Mucosa of rectum (tissue), 2 donors: ENCODE results near the gene MARS1.

Experiments
- H3K27ac ChIP-seq, 2 donors: one replicate each; pipeline ENCODE4 v1.7.0; 2013; ENCODE audit warnings: inconsistent platforms in 2 of 2, low read depth in 2 of 2, low read length in 2 of 2
- H3K27me3 ChIP-seq, 2 donors: one replicate each; pipeline ENCODE4 v1.7.0; 2013; ENCODE audit warnings: low read length in 2 of 2; ENCODE audit not compliant: control insufficient read depth in 2 of 2, insufficient read depth in 2 of 2
- H3K36me3 ChIP-seq, 2 donors: one replicate each; pipeline ENCODE4 v1.7.0; 2013; ENCODE audit warnings: low read length in 2 of 2; ENCODE audit not compliant: control insufficient read depth in 2 of 2, insufficient read depth in 2 of 2
- H3K4me1 ChIP-seq, 2 donors: one replicate each; pipeline ENCODE4 v1.7.0; 2013; ENCODE audit warnings: low read length in 2 of 2, mild to moderate bottlenecking in 1 of 2; ENCODE audit not compliant: control insufficient read depth in 2 of 2, insufficient read depth in 2 of 2
- H3K4me3 ChIP-seq, 2 donors: one replicate each; pipeline ENCODE4 v1.7.0; 2013; ENCODE audit warnings: low read length in 2 of 2
- H3K9ac ChIP-seq, 2 donors: one replicate each; pipeline ENCODE4 v1.7.0; 2013; ENCODE audit warnings: low read length in 2 of 2, low read depth in 1 of 2, mild to moderate bottlenecking in 1 of 2
- H3K9me3 ChIP-seq, 2 donors: one replicate each; pipeline ENCODE4 v1.7.0; 2013; ENCODE audit warnings: low read length in 2 of 2; ENCODE audit not compliant: control insufficient read depth in 2 of 2
- donor health status: healthy.
- donor health status: Normal muscosa, but diverticular disease.

Gene MARS1

DNA sequence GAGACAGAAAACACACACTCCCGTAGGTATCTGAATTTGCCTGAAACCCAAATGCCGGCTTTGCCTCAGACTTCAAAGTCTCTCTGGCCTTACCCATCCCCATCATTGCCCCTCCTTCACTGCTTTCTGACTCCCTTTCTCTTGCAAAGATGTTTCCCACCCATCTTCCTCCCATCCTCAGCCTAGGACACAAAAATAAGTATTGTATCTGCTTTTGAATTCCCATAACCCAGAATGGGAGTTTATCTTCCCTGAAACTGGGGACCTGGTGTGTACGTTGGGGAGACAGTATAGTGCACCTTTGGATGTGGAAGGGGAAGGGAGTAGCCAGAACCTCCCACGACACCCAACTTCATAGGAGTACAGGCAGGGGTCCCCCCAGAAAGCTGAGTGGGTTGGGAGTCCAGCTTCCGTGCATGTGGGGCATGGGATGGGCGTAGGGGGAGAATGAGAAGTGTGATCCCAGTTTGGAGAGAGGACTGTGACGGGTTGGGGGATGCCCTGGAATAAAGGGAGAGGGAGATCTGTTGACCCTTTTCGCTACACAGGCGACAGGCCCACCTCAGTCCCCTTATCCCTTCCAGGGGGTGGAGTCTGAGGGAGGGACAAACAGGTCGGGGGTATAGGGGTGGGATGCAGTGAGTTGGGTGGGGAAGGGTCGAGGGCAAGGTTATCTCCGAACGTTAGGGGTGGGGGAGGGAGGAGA lies 61.5 kb downstream of the MARS1 start:
- Histone ChIP-seq H3K27me3 (peaks cover 20 to 26% of the 10 kb centered on the region in 2 donors), H3K9me3 (no peaks in the 10 kb centered on the region), H3K9ac (no peak overlapping the region), H3K27ac (no peak overlapping the region), H3K4me3 (peak overlapping the region; percentile 43 to 63), H3K36me3 (no peaks in the 10 kb centered on the region), H3K4me1 (peaks cover 12 to 18% of the 10 kb centered on the region in 2 donors)

DNA sequence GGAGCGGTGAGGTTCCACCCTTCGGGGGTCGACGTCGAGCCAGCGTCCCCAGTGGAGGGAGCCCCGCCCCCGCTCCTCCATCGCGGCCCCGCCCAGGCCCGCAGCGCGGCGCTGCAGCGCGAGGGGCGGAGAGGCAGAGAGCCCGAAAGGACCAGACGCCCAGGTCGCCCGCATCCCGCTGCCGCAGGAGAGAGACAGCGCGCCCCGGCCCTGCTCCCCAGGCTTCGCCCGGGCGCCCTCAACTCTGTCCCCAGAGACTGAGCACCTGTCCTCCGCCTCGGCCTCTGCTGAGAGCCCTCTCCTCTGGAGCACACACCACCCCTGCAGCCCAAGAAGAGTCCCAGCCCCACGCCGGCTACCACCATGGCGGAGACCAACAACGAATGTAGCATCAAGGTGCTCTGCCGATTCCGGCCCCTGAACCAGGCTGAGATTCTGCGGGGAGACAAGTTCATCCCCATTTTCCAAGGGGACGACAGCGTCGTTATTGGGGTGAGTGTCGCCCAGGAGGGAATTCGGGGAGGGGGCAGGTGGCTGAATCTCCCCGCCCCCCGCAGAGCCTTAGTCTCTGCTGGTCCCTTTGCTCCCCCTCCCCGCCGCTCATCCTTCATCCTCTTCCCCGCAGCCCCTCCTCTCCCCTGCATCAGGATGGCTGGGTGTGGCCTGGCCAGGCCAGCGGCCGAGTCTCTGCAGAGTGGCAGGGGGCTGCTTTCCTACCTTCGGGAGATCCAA lies 62.2 kb downstream of the MARS1 start, which contains the start of gene KIF5A:
KIF5A (plus strand) TSS at position 136 of the 732 bp plus-strand sequence; CDS start at position 364, 228 bp downstream.
- H3K9me3 ChIP-seq, result no peaks in the 10 kb centered on the region
- no peak within 1 kb of the TSS for H3K27ac ChIP-seq
- peaks cover 20 to 26% of the 10 kb centered on the region in 2 donors for H3K27me3 ChIP-seq
- peaks cover 12 to 14% of the 10 kb centered on the region in 2 donors for H3K4me1 ChIP-seq
- no peaks in the 10 kb centered on the region for H3K36me3 ChIP-seq
- H3K4me3 ChIP-seq, result peak within 1 kb of the TSS; percentile 43 to 63
- peak within 1 kb of the TSS in 1 of 2 donors; percentile 63 for H3K9ac ChIP-seq

DNA sequence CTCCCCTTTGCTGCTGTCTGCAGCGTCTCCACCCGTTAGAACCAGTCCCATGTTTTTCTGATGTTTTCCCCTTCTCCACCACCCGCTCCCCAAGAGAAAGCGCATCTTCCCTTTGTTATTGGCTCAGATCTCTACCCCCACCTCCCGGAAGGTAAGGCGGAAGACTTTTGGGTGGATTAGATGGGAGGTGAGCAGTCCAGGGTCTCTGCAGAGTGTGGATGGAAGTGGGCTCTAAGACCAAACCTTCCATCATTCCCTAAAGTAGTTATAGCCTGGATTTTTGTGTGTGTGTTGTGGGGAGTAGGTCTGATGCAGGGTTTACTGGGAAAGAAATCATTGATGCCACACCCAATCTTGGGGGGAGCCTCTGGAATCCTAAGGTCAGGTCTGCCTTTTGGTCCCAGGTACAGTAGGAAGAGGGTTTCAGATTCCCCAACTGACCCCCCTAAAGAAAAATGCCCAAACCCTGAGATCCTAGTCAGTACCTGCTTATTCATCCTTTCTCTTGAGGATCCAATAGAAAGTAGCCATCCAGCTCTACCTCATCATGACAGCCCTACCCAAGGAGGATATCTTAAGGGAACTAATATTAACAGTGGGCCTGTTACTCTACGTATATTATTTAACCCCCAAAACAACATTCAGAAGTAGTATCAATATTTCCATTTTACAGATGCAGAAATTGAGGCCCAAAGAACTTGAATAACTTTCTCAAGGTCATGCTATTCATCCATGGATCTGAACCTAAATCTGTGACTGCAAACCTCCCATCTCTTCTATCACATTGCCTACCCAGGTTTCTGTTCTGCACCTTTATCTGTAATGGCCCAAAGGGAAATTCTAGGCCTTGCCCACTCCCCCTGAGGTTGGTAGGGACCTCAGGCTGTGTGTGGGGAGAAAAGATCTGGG lies 63.0 kb downstream of the MARS1 start:
- Histone ChIP-seq H3K27me3 (peaks cover 20 to 26% of the 10 kb centered on the region in 2 donors), H3K9me3 (no peaks in the 10 kb centered on the region), H3K9ac (peak overlapping the region in 1 of 2 donors; percentile 28), H3K4me1 (peaks cover 6 to 9% of the 10 kb centered on the region in 2 donors), H3K27ac (no peak overlapping the region), H3K36me3 (no peaks in the 10 kb centered on the region), H3K4me3 (no peak overlapping the region)

DNA sequence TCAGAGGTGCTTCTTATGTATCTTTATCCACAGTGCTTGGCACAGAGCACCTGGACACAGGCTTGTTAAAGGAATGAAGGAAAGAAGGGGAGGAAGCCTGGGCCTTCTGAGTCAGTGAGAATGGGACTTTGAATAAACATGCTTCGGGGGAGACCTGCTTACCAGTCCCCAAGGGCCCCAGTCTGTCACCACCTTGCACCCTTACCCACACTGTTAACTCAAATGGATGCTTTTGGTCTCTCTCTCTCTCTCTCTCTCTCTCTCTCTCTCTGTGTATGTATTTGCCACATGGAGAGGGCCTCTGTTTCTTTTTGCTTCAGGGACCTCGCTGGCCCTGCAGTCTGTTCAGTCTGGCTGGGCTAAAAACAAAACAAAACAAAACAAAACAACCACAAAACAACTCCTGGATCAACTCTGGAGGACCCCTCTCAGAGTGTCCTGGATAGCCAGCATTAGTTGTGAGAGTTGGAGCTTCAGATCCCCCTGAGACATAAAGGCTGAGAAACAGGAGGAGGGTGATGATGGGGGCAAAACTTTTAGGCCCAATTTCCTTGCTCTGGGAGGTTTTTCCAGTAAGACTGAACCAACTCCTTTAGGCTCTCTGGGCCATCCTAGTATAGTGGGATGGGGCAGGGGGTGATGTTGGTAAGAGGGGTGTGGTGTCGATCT lies 63.9 kb downstream of the MARS1 start:
- H3K9me3 ChIP-seq, result no peaks in the 10 kb centered on the region
- no peaks in the 10 kb centered on the region for H3K36me3 ChIP-seq
- no peak overlapping the region for H3K4me3 ChIP-seq
- no peak overlapping the region for H3K27ac ChIP-seq
- peaks cover 0 to 3% of the 10 kb centered on the region in 2 donors for H3K4me1 ChIP-seq
- no peak overlapping the region for H3K9ac ChIP-seq
- H3K27me3 ChIP-seq, result peaks cover 20 to 26% of the 10 kb centered on the region in 2 donors

DNA sequence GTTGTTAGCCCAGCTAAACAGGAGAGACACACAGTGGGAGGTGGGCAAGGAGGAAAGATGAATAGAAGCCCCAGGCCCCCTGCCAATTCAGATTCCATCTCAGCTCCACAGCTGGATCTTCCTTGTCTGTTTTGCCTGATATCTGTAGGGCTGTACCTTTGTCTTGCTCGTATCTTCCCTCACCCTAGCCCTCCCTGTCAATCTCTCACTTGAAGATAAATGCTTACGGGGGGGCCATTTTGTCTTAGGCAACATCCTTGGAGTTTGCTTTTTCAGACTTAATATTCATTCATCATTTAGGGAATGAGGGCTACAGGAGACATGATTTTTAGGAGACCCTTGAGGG lies 64.4 kb downstream of the MARS1 start:
- Histone ChIP-seq H3K9me3 (no peaks in the 10 kb centered on the region), H3K27me3 (peaks cover 20 to 26% of the 10 kb centered on the region in 2 donors), H3K36me3 (no peaks in the 10 kb centered on the region), H3K9ac (no peak overlapping the region), H3K4me1 (peaks cover 0 to 2% of the 10 kb centered on the region in 2 donors), H3K27ac (no peak overlapping the region), H3K4me3 (no peak overlapping the region)

DNA sequence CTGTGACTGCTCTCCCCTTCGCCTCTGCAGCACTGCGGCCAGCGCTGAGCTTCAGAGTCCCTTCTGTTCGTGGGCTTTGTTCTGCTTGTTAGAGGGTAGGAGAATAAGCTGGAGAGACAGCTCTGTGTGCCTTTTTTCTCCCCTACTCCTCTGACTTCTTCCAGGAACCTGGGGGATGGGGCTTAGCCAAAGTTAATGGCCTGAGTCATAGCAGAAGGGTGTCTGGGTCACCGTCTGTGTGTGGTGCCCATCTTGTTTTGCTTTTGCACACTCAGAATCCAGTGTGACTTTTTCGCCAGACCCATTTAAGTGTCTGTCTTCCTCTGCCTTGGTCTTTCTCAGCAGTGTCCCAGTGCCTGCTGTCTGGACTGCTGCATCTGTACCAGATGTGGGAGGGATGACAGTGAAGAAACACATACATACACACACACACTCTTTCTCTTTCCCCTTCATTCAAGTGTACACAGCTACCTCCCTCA lies 65.0 kb downstream of the MARS1 start:
- H3K36me3 ChIP-seq, result no peaks in the 10 kb centered on the region

DNA sequence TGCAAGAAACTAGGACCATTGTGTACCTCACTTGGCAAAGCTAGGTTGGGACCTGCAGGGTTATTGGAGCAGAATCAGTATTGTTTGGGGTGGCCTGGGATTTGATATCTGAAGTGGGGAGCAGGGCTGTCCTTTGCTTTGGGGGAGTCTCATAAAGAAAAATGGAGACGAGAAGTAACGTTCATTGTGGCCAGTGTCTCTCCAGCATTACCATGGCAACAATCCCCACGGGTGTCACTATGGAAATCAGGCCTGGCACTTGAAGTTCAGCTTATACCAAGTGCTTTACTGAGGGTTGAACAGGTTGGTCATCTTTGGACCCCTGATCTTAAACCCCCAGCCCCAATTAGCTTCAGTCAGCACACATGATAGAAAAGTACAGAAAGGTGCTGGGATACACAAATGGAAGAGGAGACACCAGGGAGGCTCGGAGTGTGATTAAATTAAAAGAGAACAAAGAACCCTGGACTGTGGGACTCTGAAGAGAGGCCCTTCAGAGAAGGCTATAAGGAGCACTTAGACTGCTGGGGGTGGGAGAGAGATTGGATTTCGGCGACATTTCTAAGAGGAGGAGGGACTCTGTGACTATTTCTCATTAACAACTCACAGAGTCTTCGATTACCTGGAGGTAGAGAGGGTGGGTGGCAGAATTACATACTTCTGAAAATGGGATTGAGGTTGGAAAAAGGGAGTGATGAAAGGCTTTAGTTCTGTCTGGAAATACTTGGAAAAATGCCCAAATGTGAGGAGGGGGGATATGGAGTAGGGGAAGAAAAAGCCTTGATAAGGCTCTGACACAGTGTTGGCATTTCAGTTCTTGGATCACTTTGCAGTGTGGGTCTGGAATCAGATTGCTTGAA lies 65.7 kb downstream of the MARS1 start:
- Histone ChIP-seq H3K27me3 (peaks cover 16 to 24% of the 10 kb centered on the region in 2 donors), H3K4me3 (no peak overlapping the region), H3K36me3 (no peaks in the 10 kb centered on the region), H3K9me3 (no peaks in the 10 kb centered on the region), H3K27ac (no peak overlapping the region), H3K9ac (no peak overlapping the region), H3K4me1 (no peaks in the 10 kb centered on the region)

More for the DNA sequence above, 65.0 kb downstream of the MARS1 start:
- Histone ChIP-seq H3K4me3 (no peak overlapping the region), H3K4me1 (no peaks in the 10 kb centered on the region), H3K9ac (no peak overlapping the region), H3K27me3 (peaks cover 20 to 26% of the 10 kb centered on the region in 2 donors), H3K27ac (no peak overlapping the region), H3K9me3 (no peaks in the 10 kb centered on the region)

DNA sequence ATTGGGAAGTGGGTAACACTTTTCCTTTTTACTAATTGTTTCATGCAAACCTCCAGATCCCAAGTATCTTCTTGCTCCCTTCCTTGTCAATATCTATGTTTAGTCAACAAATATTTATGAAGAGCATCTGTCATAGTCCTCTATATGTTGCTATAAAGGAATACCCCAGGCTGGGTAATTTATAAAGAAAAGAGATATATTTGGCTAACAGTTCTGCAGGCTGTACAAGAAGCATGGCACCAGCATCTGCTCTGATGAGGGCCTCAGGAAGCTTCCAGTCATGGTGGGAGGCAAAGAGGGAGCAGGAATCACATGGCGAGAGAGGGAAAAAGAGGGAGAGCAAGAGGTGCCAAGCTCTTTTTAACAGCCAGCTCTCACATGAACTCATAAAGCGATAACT lies 66.6 kb downstream of the MARS1 start:
- Histone ChIP-seq H3K27ac (no peak overlapping the region), H3K9me3 (no peaks in the 10 kb centered on the region), H3K9ac (no peak overlapping the region), H3K36me3 (no peaks in the 10 kb centered on the region), H3K4me3 (no peak overlapping the region), H3K27me3 (peaks cover 8 to 15% of the 10 kb centered on the region in 2 donors), H3K4me1 (no peaks in the 10 kb centered on the region)

DNA sequence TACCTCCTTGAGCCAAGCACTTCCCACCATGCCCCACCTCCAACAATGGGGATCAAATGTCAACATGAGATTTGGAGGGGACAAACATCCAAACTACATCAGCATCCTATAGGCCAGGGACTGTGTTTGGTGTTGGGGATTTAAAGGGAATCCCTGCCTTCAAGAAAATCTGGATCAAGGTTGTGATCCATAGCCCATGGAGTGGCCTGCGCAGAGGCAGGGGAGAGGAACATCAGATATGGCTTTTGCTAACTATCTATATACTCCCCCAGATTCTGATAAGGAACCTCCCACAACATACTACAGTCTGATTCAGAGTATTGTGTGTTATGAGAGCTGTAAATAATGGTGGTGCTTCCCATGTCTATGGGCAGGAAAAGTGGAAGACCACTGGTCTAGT lies 67.0 kb downstream of the MARS1 start:
- Histone ChIP-seq H3K4me3 (no peak overlapping the region), H3K36me3 (no peaks in the 10 kb centered on the region)

More for the DNA sequence above, 67.0 kb downstream of the MARS1 start:
- Histone ChIP-seq H3K9ac (no peak overlapping the region), H3K9me3 (no peaks in the 10 kb centered on the region), H3K27ac (no peak overlapping the region), H3K27me3 (peaks cover 6 to 13% of the 10 kb centered on the region in 2 donors), H3K4me1 (no peaks in the 10 kb centered on the region)
